ENCODE results near the gene ELMO1.

Gene ELMO1

DNA sequence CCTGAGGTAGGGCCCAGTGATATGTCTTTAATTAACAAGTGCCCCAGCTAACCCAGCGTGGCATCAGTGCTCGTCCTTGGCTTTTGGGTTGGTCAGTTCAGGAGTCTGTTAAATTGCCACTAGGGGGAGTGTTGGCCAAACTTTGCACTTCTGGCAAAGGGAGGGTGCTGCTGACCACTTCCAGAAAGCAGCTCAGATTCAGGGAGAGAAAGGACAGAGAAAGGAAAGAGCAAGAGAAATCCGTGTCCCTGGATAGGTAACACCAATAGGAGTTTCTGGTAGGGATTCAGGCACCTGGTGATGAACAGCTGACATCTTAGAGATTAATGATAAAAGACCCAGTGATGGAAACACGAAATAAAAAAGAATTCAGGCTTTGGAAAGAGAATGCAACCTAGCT, 481.3 kb downstream of the ELMO1 start:
- Histone ChIP-seq H3K36me3 (ENCODE audit: insufficient read depth, low read length) (no peaks in the 10 kb centered on the region), H3K4me1 (ENCODE audit: insufficient read depth, low read length) (no peaks in the 10 kb centered on the region), H3K27me3 (ENCODE audit: control insufficient read depth in 1 of 2, insufficient read depth in 2 of 2, low read length in 2 of 2) (no peaks in the 10 kb centered on the region), H3K9ac (ENCODE audit: low read length) (no peak overlapping the region), H3K4me3 (ENCODE audit: low read depth in 1 of 2, low read length in 2 of 2) (no peak overlapping the region), H3K9me3 (ENCODE audit: low read length) (no peaks in the 10 kb centered on the region), H3K27ac (ENCODE audit: low read depth, low read length) (no peak overlapping the region)

DNA sequence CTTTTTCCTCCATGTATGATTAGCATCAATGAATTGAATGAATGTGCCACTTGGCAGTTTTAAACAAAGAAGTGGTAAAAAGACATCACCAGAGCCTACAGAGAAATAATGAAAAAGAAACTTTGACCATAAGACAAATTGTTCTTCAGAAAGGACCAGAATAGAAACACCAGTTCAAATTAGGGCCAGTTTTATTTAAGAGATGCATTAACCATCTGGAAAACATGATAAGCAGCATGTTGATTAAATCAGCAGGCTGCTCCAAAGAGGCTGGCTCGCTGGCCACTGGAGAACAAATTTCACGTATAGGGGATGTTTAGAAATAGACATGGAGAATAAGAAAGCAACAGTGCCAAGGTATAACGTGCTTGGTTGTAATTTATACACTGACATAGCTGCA, 482.0 kb downstream of the ELMO1 start:
- Histone ChIP-seq H3K36me3 (ENCODE audit: insufficient read depth, low read length) (no peaks in the 10 kb centered on the region), H3K4me1 (ENCODE audit: insufficient read depth, low read length) (no peaks in the 10 kb centered on the region), H3K4me3 (ENCODE audit: low read depth in 1 of 2, low read length in 2 of 2) (no peak overlapping the region), H3K27ac (ENCODE audit: low read depth, low read length) (no peak overlapping the region), H3K27me3 (ENCODE audit: control insufficient read depth in 1 of 2, insufficient read depth in 2 of 2, low read length in 2 of 2) (no peaks in the 10 kb centered on the region), H3K9ac (ENCODE audit: low read length) (no peak overlapping the region), H3K9me3 (ENCODE audit: low read length) (no peaks in the 10 kb centered on the region)

DNA sequence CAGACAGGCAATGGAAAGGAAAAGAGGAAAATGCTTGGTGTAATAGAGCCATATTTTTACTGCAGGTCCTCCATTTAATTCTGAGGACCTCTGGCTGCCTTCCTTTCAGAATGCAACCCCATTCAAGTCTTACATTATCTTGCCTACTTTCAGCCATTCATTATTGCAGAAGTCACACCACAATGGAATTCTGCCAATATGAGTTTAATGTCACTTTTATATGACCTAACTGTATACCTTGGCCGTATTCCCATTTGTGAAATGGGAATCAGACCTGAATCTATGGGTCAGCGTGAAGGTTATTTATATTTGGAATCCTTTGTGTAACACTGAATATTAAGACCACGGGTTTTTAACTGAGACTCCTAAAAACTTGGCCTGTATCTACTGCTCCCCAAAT, 482.6 kb downstream of the ELMO1 start:
- H3K9ac ChIP-seq (ENCODE audit: low read length), result no peak overlapping the region
- no peaks in the 10 kb centered on the region for H3K27me3 ChIP-seq (ENCODE audit: control insufficient read depth in 1 of 2, insufficient read depth in 2 of 2, low read length in 2 of 2)
- H3K27ac ChIP-seq (ENCODE audit: low read depth, low read length), result no peak overlapping the region
- H3K9me3 ChIP-seq (ENCODE audit: low read length), result no peaks in the 10 kb centered on the region
- H3K36me3 ChIP-seq (ENCODE audit: insufficient read depth, low read length), result no peaks in the 10 kb centered on the region
- H3K4me3 ChIP-seq (ENCODE audit: low read depth in 1 of 2, low read length in 2 of 2), result no peak overlapping the region
- H3K4me1 ChIP-seq (ENCODE audit: insufficient read depth, low read length), result no peaks in the 10 kb centered on the region

DNA sequence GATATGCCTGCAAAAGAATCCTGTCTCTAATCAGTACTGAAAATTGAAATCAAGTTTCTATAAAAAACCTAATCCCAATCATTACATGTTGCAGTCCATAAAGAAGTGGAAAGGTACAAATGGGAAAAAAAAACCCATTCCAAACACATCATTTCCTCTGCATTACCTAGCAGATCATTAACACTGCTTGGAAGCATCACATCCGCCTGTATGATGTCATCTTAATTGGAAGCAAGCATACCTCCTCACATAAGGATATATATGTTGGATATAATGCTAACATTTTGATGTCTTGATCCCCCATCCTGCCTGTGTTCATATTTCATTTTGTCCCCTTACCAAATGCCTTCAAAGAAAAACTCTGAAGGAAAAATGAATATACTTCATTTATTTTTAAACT, 483.0 kb downstream of the ELMO1 start:
- no peaks in the 10 kb centered on the region for H3K27me3 ChIP-seq (ENCODE audit: control insufficient read depth in 1 of 2, insufficient read depth in 2 of 2, low read length in 2 of 2)
- H3K9ac ChIP-seq (ENCODE audit: low read length), result no peak overlapping the region
- no peak overlapping the region for H3K27ac ChIP-seq (ENCODE audit: low read depth, low read length)
- no peaks in the 10 kb centered on the region for H3K4me1 ChIP-seq (ENCODE audit: insufficient read depth, low read length)
- no peak overlapping the region for H3K4me3 ChIP-seq (ENCODE audit: low read depth in 1 of 2, low read length in 2 of 2)
- no peaks in the 10 kb centered on the region for H3K36me3 ChIP-seq (ENCODE audit: insufficient read depth, low read length)
- no peaks in the 10 kb centered on the region for H3K9me3 ChIP-seq (ENCODE audit: low read length)

DNA sequence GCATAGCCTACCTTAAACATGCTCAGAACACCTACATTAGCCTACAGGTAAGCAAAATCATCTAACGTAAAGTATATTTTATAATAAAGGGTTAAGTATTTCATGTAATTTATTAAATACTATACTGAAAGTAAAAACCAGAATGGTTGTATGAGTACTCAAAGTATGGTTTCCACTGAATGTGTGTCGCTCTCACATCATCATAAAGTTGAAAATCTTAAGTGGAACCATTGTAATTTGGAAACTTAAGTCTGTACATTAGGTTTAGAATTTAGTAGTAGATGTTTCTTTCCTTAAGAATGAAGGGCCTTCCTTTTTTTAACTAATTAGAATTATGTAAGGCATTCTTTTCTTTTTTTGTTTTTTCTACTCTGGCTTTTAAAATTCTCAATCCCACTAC, 484.4 kb downstream of the ELMO1 start:
- Histone ChIP-seq H3K27me3 (ENCODE audit: control insufficient read depth in 1 of 2, insufficient read depth in 2 of 2, low read length in 2 of 2) (no peaks in the 10 kb centered on the region), H3K4me1 (ENCODE audit: insufficient read depth, low read length) (no peaks in the 10 kb centered on the region), H3K9me3 (ENCODE audit: low read length) (no peaks in the 10 kb centered on the region), H3K27ac (ENCODE audit: low read depth, low read length) (no peak overlapping the region), H3K36me3 (ENCODE audit: insufficient read depth, low read length) (no peaks in the 10 kb centered on the region), H3K4me3 (ENCODE audit: low read depth in 1 of 2, low read length in 2 of 2) (no peak overlapping the region), H3K9ac (ENCODE audit: low read length) (no peak overlapping the region)

DNA sequence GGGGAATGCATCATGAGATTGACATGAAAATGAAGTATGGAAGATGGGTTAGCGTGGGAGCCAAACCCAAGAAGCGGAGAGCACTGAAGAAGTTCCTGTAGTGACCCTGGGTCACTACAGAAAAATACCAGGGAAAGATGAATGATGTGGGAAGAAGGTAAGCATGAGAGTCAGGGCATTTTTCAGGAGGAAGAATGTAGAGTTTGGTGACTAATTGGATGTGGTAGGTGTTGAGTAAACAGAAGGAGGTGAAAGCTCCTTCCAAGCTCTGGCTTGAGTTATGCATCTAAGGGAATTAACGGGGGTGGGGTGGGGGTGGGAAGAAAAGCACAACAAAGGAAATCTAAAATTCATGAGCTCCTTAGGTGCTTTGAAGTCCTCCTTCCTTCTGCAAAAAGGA, 486.3 kb downstream of the ELMO1 start:
- Histone ChIP-seq H3K27ac (ENCODE audit: low read depth, low read length) (no peak overlapping the region), H3K9me3 (ENCODE audit: low read length) (no peaks in the 10 kb centered on the region), H3K4me1 (ENCODE audit: insufficient read depth, low read length) (no peaks in the 10 kb centered on the region), H3K27me3 (ENCODE audit: control insufficient read depth in 1 of 2, insufficient read depth in 2 of 2, low read length in 2 of 2) (no peaks in the 10 kb centered on the region), H3K4me3 (ENCODE audit: low read depth in 1 of 2, low read length in 2 of 2) (no peak overlapping the region), H3K9ac (ENCODE audit: low read length) (no peak overlapping the region), H3K36me3 (ENCODE audit: insufficient read depth, low read length) (no peaks in the 10 kb centered on the region)

DNA sequence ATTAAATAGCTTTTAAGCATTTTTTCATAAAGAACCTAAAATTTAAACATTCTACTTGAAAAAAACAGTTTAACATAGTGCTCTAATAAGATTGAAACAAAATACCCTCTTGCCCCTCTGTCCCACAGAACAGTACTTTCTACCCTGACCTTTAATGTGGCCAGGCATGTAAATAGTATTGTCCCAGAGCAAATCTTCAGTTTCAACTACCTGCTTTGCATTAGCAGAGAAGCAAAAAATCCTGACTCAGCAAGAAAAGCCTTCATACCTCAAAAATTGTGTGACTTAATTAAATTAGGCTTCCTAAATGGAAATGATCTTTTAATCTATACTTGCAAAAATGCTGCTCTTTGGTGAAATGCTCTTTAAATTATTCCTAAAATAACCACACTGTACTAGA, 487.0 kb downstream of the ELMO1 start:
- H3K9me3 ChIP-seq (ENCODE audit: low read length), result no peaks in the 10 kb centered on the region
- H3K27ac ChIP-seq (ENCODE audit: low read depth, low read length), result no peak overlapping the region
- no peak overlapping the region for H3K4me3 ChIP-seq (ENCODE audit: low read depth in 1 of 2, low read length in 2 of 2)
- H3K4me1 ChIP-seq (ENCODE audit: insufficient read depth, low read length), result no peaks in the 10 kb centered on the region
- H3K27me3 ChIP-seq (ENCODE audit: control insufficient read depth in 1 of 2, insufficient read depth in 2 of 2, low read length in 2 of 2), result no peaks in the 10 kb centered on the region
- no peak overlapping the region for H3K9ac ChIP-seq (ENCODE audit: low read length)
- H3K36me3 ChIP-seq (ENCODE audit: insufficient read depth, low read length), result no peaks in the 10 kb centered on the region

DNA sequence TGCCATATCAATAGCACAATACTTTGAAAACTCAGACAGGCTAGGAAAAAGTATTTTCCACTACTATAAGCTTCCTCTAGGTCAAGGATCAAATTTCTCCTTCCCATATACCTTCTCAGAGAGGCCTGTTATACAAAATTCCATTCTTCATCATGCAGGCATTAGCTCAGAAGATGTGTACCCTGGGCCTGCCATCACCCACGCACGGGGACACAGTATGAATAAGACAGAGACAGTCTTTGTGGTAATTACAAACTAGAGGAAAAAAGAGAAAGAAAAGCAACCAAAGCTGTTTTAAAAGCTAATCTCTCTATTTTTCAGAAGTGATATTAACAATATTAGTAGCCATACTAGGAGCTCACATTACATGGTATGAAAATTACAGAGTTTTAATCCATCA, 487.6 kb downstream of the ELMO1 start:
- H3K9me3 ChIP-seq (ENCODE audit: low read length), result no peaks in the 10 kb centered on the region
- H3K27me3 ChIP-seq (ENCODE audit: control insufficient read depth in 1 of 2, insufficient read depth in 2 of 2, low read length in 2 of 2), result no peaks in the 10 kb centered on the region
- no peak overlapping the region for H3K4me3 ChIP-seq (ENCODE audit: low read depth in 1 of 2, low read length in 2 of 2)
- H3K27ac ChIP-seq (ENCODE audit: low read depth, low read length), result no peak overlapping the region
- no peak overlapping the region for H3K9ac ChIP-seq (ENCODE audit: low read length)
- H3K36me3 ChIP-seq (ENCODE audit: insufficient read depth, low read length), result no peaks in the 10 kb centered on the region
- no peaks in the 10 kb centered on the region for H3K4me1 ChIP-seq (ENCODE audit: insufficient read depth, low read length)

DNA sequence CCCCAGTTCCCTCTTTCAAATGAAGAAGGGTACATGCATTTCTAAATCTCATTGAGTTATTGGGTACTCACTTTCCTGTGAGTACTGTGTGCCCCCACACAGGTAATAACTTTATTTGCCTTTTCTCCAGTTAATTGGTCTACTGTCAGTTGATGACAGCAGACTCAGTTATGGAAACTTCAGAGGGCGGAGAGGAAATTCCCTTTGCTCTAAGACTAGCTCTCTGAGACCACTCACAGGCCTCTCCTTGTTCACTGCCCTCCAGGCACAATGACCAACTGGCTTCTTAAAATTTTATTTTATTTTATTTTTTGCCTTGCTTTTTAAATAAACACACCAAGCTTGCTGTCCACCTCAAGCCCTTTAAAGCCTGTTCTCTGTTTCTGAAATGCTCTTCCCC, 488.6 kb downstream of the ELMO1 start:
- no peaks in the 10 kb centered on the region for H3K27me3 ChIP-seq (ENCODE audit: control insufficient read depth in 1 of 2, insufficient read depth in 2 of 2, low read length in 2 of 2)
- no peak overlapping the region for H3K4me3 ChIP-seq (ENCODE audit: low read depth in 1 of 2, low read length in 2 of 2)
- H3K27ac ChIP-seq (ENCODE audit: low read depth, low read length), result no peak overlapping the region

DNA sequence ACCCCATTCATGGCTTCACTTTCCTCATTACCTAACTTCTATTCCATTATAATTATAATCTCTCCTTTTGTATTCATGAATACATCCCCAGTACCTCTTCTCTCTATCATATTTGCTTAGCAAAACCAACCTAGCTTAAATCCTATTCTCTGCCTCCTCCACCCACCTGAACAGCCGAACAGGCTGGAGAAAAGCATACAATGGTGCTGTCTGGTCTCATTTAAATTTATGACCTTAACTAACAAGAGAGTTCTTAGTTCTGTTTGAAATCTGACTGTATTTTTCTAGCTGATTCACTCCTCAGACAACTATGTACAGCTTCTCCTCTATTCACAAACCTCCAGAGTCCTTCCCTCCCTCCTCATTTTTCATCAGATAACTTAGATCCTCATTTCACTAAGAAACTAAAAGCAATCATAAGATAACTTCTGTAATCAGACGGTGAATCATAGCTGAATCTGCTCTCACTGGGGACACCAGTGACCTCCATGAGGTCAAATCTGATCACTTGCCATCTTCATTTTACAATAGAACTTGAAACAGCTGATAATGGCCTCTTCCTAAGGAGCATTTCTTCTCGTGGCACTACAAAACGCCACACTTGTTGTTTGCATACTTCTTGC, 490.4 kb downstream of the ELMO1 start:
- H3K9ac ChIP-seq (ENCODE audit: low read length), result no peak overlapping the region
- no peaks in the 10 kb centered on the region for H3K27me3 ChIP-seq (ENCODE audit: control insufficient read depth in 1 of 2, insufficient read depth in 2 of 2, low read length in 2 of 2)
- H3K4me1 ChIP-seq (ENCODE audit: insufficient read depth, low read length), result no peaks in the 10 kb centered on the region
- no peaks in the 10 kb centered on the region for H3K36me3 ChIP-seq (ENCODE audit: insufficient read depth, low read length)
- no peak overlapping the region for H3K27ac ChIP-seq (ENCODE audit: low read depth, low read length)
- no peak overlapping the region for H3K4me3 ChIP-seq (ENCODE audit: low read depth in 1 of 2, low read length in 2 of 2)
- H3K9me3 ChIP-seq (ENCODE audit: low read length), result no peaks in the 10 kb centered on the region

More for the DNA sequence above, 488.6 kb downstream of the ELMO1 start:
- Histone ChIP-seq H3K4me1 (ENCODE audit: insufficient read depth, low read length) (no peaks in the 10 kb centered on the region), H3K9me3 (ENCODE audit: low read length) (no peaks in the 10 kb centered on the region), H3K9ac (ENCODE audit: low read length) (no peak overlapping the region), H3K36me3 (ENCODE audit: insufficient read depth, low read length) (no peaks in the 10 kb centered on the region)

DNA sequence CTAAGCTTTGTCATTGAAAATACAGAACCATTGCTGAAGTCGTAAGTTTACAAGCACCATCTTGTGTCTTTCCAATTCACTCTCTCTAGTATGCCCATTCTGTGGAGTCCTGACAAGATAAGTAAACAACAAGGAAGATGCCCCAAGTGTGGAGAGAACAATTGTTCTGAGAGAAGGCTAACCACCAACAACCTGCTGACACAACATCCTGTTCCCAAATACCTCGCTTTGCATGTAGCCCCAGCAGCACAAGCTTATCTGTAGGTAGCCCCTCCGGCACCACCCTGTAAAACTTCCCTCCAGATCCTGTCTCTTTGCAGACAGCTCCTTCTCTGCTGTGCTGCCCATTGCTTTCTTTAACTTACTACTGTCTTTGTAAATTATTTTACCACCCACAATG, 491.0 kb downstream of the ELMO1 start:
- no peak overlapping the region for H3K9ac ChIP-seq (ENCODE audit: low read length)
- H3K9me3 ChIP-seq (ENCODE audit: low read length), result no peaks in the 10 kb centered on the region
- no peak overlapping the region for H3K4me3 ChIP-seq (ENCODE audit: low read depth in 1 of 2, low read length in 2 of 2)
- no peaks in the 10 kb centered on the region for H3K4me1 ChIP-seq (ENCODE audit: insufficient read depth, low read length)
- no peaks in the 10 kb centered on the region for H3K36me3 ChIP-seq (ENCODE audit: insufficient read depth, low read length)
- no peak overlapping the region for H3K27ac ChIP-seq (ENCODE audit: low read depth, low read length)
- no peaks in the 10 kb centered on the region for H3K27me3 ChIP-seq (ENCODE audit: control insufficient read depth in 1 of 2, insufficient read depth in 2 of 2, low read length in 2 of 2)

DNA sequence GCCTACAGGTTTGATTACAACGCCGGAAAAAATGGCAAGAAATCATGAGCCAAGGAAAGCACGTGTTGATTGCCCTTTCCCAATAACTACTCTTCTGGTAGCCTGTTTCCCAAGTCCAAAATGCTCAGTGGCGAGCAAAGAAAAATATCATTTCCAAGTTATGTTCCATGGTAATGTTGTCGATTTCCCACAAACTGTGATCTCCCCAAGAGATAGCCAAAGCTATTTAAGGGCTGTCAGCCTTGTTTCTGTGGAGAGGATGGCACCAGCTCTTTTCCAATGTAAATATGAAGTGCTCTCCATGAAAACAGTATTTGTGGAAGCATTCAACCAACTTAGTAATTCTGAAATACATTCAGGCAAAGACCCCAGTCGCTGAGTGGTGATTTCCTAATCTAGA, 491.9 kb downstream of the ELMO1 start:
- H3K36me3 ChIP-seq (ENCODE audit: insufficient read depth, low read length), result no peaks in the 10 kb centered on the region
- H3K4me1 ChIP-seq (ENCODE audit: insufficient read depth, low read length), result no peaks in the 10 kb centered on the region
- no peak overlapping the region for H3K4me3 ChIP-seq (ENCODE audit: low read depth in 1 of 2, low read length in 2 of 2)
- no peaks in the 10 kb centered on the region for H3K27me3 ChIP-seq (ENCODE audit: control insufficient read depth in 1 of 2, insufficient read depth in 2 of 2, low read length in 2 of 2)
- H3K9ac ChIP-seq (ENCODE audit: low read length), result no peak overlapping the region
- no peak overlapping the region for H3K27ac ChIP-seq (ENCODE audit: low read depth, low read length)
- no peaks in the 10 kb centered on the region for H3K9me3 ChIP-seq (ENCODE audit: low read length)

Data from muscle layer of colon (tissue), 2 donors.